Skin of body (tissue), 3 donors: ENCODE results near the gene SLC18B1. TPM values are rescaled to one million over a fixed set of nuclear protein-coding genes. Genes with fewer than 3 reads are reported as not detected.

Experiments
- DNase-seq: peaks from one replicate; lab custom pipeline; 2025; lab: John Stamatoyannopoulos, UW
- small RNA-seq: library from RNA; depleted of rRNA; stranded (forward); fragments of <200 nt; gene quantifications from one replicate; pipeline ENCODE3, GENCODE V24; 2014; ENCODE audit warnings: low replicate concordance
- total RNA-seq: library from RNA; depleted of rRNA; stranded (reverse); fragments of >200 nt; gene quantifications from one replicate; pipeline ENCODE4 v1.2.3, GENCODE V29; 2014

Gene SLC18B1
- total RNA-seq, 1 donor from 2014 or later, result 15.7 TPM

- no peak for DNase-seq
These were observed 52.4 kb downstream of the SLC18B1 start for GRCh38 chr6:132746048-132746447.

- DNase-seq, result no peak
These were observed 55.9 kb downstream of the SLC18B1 start for GRCh38 chr6:132742495-132742894.

- DNase-seq, result no peak
These were observed 57.2 kb downstream of the SLC18B1 start for GRCh38 chr6:132741281-132741680.

GRCh38 chr6:132736239-132736638, 62.2 kb downstream of the SLC18B1 start:
- DNase-seq, result no peak

- DNase-seq, result peak; percentile 39
These were observed 63.7 kb downstream of the SLC18B1 start for GRCh38 chr6:132734694-132735236.

GRCh38 chr6:132733814-132734213, 64.6 kb downstream of the SLC18B1 start:
- no peak for DNase-seq

GRCh38 chr6:132733283-132733682, 65.2 kb downstream of the SLC18B1 start:
- DNase-seq, result no peak

GRCh38 chr6:132731086-132731485, 67.4 kb downstream of the SLC18B1 start:
- DNase-seq, result no peak

GRCh38 chr6:132730560-132730959, 67.9 kb downstream of the SLC18B1 start:
- DNase-seq, result no peak

- no peak for DNase-seq
These were observed 69.8 kb downstream of the SLC18B1 start for GRCh38 chr6:132728616-132729015.

- DNase-seq, result no peak
These were observed 71.8 kb downstream of the SLC18B1 start for GRCh38 chr6:132726608-132726975.

- DNase-seq, result no peak
These were observed 72.4 kb downstream of the SLC18B1 start for GRCh38 chr6:132725947-132726607.

- no peak for DNase-seq
These were observed 73.0 kb downstream of the SLC18B1 start for GRCh38 chr6:132725471-132725870.

- DNase-seq, result no peak
These were observed 78.5 kb downstream of the SLC18B1 start for GRCh38 chr6:132719736-132720448.

Small RNA genes within 50 kb of the gene (small RNA-seq; reads per million reads assigned to genes)
- gene SNORA33 (15.7 reads per million, percentile 93 among the genes with 10 or more reads in this experiment), gene SNORD100 (14,792 reads per million, percentile 100 among the genes with 10 or more reads in this experiment), gene SNORD101 (1,815 reads per million, percentile 99 among the genes with 10 or more reads in this experiment)

Other genes with a start within 250 kb of the SLC18B1 start
- gene TAAR8, start 246.0 kb downstream of the SLC18B1 start, total RNA-seq, result not detected
- gene TAAR6, start 228.3 kb downstream of the SLC18B1 start, total RNA-seq, result not detected
- gene TAAR5, start 208.9 kb downstream of the SLC18B1 start, total RNA-seq, result not detected
- gene TAAR2, start 174.4 kb downstream of the SLC18B1 start, total RNA-seq, result not detected
- gene TAAR1, start 139.5 kb downstream of the SLC18B1 start, total RNA-seq, result not detected
- 0.89 TPM for gene VNN1, start 84.6 kb downstream of the SLC18B1 start, total RNA-seq
- gene VNN2, start 40.7 kb downstream of the SLC18B1 start, total RNA-seq, result 25.3 TPM
- 1,292 TPM for gene RPS12, start 15.9 kb upstream of the SLC18B1 start, total RNA-seq